Heart right ventricle (tissue), 16 donors: ENCODE data around the gene PRUNE1. TPM values are rescaled to one million over a fixed set of nuclear protein-coding genes. Genes with fewer than 3 reads are reported as not detected.

ENCODE experiments used
- ATAC-seq, 8 donors: fragments of 200-7000 bp; cut with Tn5 transposase; one replicate each; pipeline ENCODE4 v1.9.1; 2020; ENCODE audit warnings: mild to moderate bottlenecking in 8 of 8, moderate library complexity in 8 of 8, moderate number of reproducible peaks in 1 of 8
- DNase-seq, 2 donors: peaks; one replicate each; pipeline ENCODE4 v3.0.0-alpha.2; 2020
- H3K27ac ChIP-seq, 10 donors: fragments of 200-600 bp; sonication (generic) in 2 of 10; one replicate each; pipeline versions ENCODE4 v1.5.0 to v1.8.0; 2020 to 2022; ENCODE audit warnings: mild to moderate bottlenecking in 3 of 10
- H3K27me3 ChIP-seq, 7 donors: fragments of 200-600 bp; one replicate each; pipeline ENCODE4 v1.8.0; 2021 to 2022; ENCODE audit warnings: mild to moderate bottlenecking in 2 of 7
- H3K36me3 ChIP-seq, 9 donors: fragments of 200-600 bp; sonication (generic) in 1 of 9; one replicate each; pipeline versions ENCODE4 v1.5.0 to v1.8.0; 2020 to 2022; ENCODE audit warnings: mild to moderate bottlenecking in 2 of 9
- H3K4me1 ChIP-seq, 9 donors: fragments of 200-600 bp; sonication (generic) in 1 of 9; one replicate each; pipeline versions ENCODE4 v1.5.0 to v1.8.0; 2020 to 2022; ENCODE audit warnings: mild to moderate bottlenecking in 4 of 9
- H3K4me3 ChIP-seq, 10 donors: fragments of 200-600 bp; sonication (generic) in 2 of 10; one replicate each; pipeline versions ENCODE4 v1.5.0 to v1.8.0; 2020 to 2022; ENCODE audit warnings: mild to moderate bottlenecking in 7 of 10, moderate library complexity in 2 of 10
- H3K9me3 ChIP-seq, 11 donors: fragments of 200-600 bp in 10 of 11; sonication (generic) in 2 of 11; one replicate each; pipeline versions ENCODE4 v1.5.0 to v1.8.0; 2013 to 2022; ENCODE audit warnings: mild to moderate bottlenecking in 2 of 11, control low read depth in 1 of 11, moderate library complexity in 1 of 11
- WGBS, 2 donors: extraction: QIAGEN DNeasy Blood & Tissue Kit; methylation state at CpG; one replicate each; pipeline ENCODE4 v1.1.7; 2013; ENCODE audit warnings: inconsistent platforms in 1 of 2; 5-methylcytosine and 5-hydroxymethylcytosine counted together
- intact Hi-C, 10 donors: fragments of 100-400 bp; cut with DNase I; formaldehyde crosslinking; loops; one replicate each; pipeline versions ENCODE4 v1.11.1 to v1.14.2; 2022
- polyA plus RNA-seq, 2 donors: library from polyadenylated mRNA; stranded (reverse); fragments of 200-250 nt; gene quantifications; one replicate each; pipeline ENCODE4 v1.2.3, GENCODE V29; 2013
- total RNA-seq, 10 donors: library from RNA; stranded (reverse); fragmentation: NEBNext Ultra II Directional in 3 of 10; extraction: Animal tissue kit (Norgen Biotek cat#: 25700) in 3 of 10; gene quantifications; one replicate each; pipeline versions ENCODE4 v1.2.1 to v1.2.4, GENCODE V29; 2021 to 2023
- TF ChIP-seq, protein P1 (sequence below), 9 donors: fragments of 200-600 bp; sonication (generic) in 2 of 9; IDR thresholded peaks; one replicate each; pipeline versions ENCODE4 v1.5.0 to v1.8.0; 2021 to 2022; ENCODE audit warnings: antibody characterized with exemption in 9 of 9, mild to moderate bottlenecking in 5 of 9, moderate library complexity in 1 of 9
- donor health status: Arrhythmogenic right ventricular cardiomyopathy.
- donor health status: ischemic (EF 13 %, LVEDD 7.1; RV severe dilation, severe dysfunction).
- donor health status: healthy with polysubstance abuse.
- donor health status: DM: no; HTN: yes; CAD: no.
- donor health status: DM: no; HTN: no; CAD: no.
- donor health status: ischemic (EF 25% LVEDD 6.9; RV normal size, moderate dysfunction).
- donor health status: ischemic (EF 25% LVEDD 5.7; RV mildly dilated, moderate dysfunction).
- donor health status: healthy.
- donor health status: DM: yes; HTN: yes; CAD: no.
- donor health status: Ischemic cardiomyopathy.
- donor health status: ischemic (EF 35%, LVEDD 5.7; RV mildly dilated, moderate dysfunction).
- donor health status: nonischemic (EF 11% LVEDD 7.7; RV severe dilation, severe dysfunction).
- donor health status: DM: yes; HTN: yes; CAD: no.
- donor health status: PGD.
- donor health status: ischemic (EF 29% LVEDD 5.4; RV normal size, mild dysfunction).
- donor health status: nonischemic (EF 23%, LVEDD 6.1; RV moderate dilation, normal function).

The PRUNE1 gene
- total and polyA plus RNA-seq, 12 donors: 11.5 to 50.1 (median 43.9) TPM

DNA sequence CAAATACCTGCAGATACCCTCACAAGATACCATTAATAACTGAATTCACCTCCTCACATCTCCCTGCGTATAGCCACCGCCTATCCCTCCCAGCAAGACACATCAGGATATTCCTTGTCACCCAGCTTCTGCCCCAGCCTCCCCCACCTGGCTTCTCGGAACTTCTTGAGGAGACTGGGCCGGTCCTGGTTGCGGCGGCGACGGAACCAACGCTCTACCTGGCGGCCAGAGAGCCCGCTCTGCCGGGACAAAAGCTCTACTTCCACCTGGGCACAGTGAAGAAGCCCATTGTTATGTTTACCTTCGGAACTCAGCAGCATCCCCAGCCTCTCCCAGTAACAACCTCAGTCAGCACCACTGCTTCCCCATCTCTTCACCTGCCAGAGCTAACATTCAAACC lies 40.3 kb upstream of the PRUNE1 start:
- intact Hi-C loops: no loop called here
- H3K36me3 ChIP-seq: peaks cover 0 to 64% (median 53%) of the 10 kb centered on the region in 9 donors
- ATAC-seq: no peak

DNA sequence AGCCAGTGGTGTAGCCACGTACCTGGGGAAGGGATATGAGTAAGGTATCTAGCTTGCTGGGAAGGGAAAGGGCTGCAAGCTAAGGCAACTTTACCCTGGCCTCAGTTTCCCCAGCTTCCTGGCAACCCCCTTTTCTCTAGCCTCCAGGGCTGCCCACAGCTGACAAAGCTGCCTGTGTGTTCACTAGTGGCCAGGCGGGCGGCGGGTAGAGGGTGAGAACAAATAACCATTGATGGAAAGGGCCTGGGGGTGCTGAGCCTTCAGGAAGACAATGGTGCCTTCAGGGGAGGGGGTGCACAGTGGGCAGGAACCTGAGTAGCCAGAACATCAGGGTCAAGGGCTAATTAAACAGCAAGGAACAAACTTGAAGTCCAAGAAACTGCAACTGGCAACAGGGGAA lies 39.8 kb upstream of the PRUNE1 start:
- Histone ChIP-seq H3K36me3 (peaks cover 0 to 59% (median 47%) of the 10 kb centered on the region in 9 donors), H3K4me3 (no peak overlapping the region), H3K4me1 (peaks cover 23 to 41% (median 40%) of the 10 kb centered on the region in 9 donors), H3K9me3 (no peaks in the 10 kb centered on the region), H3K27me3 (no peaks in the 10 kb centered on the region), H3K27ac (no peak overlapping the region)
- 93 to 95% methylated on average over 4 of the region's 4 CpGs for WGBS, 2 donors
- DNase-seq: no peak
- intact Hi-C loops: no loop called here
- no peak for ATAC-seq
- TF ChIP-seq, protein P1, sequence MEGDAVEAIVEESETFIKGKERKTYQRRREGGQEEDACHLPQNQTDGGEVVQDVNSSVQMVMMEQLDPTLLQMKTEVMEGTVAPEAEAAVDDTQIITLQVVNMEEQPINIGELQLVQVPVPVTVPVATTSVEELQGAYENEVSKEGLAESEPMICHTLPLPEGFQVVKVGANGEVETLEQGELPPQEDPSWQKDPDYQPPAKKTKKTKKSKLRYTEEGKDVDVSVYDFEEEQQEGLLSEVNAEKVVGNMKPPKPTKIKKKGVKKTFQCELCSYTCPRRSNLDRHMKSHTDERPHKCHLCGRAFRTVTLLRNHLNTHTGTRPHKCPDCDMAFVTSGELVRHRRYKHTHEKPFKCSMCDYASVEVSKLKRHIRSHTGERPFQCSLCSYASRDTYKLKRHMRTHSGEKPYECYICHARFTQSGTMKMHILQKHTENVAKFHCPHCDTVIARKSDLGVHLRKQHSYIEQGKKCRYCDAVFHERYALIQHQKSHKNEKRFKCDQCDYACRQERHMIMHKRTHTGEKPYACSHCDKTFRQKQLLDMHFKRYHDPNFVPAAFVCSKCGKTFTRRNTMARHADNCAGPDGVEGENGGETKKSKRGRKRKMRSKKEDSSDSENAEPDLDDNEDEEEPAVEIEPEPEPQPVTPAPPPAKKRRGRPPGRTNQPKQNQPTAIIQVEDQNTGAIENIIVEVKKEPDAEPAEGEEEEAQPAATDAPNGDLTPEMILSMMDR (IDR thresholded peaks at IDR 0.05): no peak

More for the DNA sequence above, 40.3 kb upstream of the PRUNE1 start:
- no peaks in the 10 kb centered on the region for H3K27me3 ChIP-seq
- H3K9me3 ChIP-seq: no peaks in the 10 kb centered on the region
- H3K27ac ChIP-seq: no peak overlapping the region
- H3K4me1 ChIP-seq: peaks cover 19 to 35% (median 35%) of the 10 kb centered on the region in 9 donors
- no peak for DNase-seq
- TF ChIP-seq, protein P1 (IDR thresholded peaks at IDR 0.05): no peak
- 98 to 99% methylated on average over 13 of the region's 13 CpGs for WGBS, 2 donors
- no peak overlapping the region for H3K4me3 ChIP-seq

DNA sequence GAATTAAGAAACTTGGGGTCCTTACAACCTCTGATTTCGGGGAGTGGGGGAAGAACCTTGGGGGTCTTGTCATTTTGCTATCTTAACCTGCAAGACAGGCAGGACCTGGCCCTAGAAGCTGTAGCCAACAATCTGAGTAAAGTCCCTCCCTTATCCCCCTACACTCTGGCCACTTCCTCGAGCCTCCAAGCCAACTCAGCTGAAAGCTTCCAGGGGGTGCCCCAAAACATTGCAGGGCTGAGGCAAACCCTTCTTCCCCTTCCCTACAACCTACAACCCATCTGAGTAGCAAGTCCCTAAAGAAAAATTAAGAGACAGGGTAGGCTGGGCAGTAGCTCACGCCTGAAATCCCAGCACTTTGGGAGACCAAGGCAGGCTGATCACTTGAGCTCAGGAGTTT lies 38.6 kb upstream of the PRUNE1 start:
- H3K4me1 ChIP-seq: peaks cover 23 to 45% (median 43%) of the 10 kb centered on the region in 9 donors
- H3K27ac ChIP-seq: peak overlapping the region in 1 of 10 donors; percentile 97
- H3K27me3 ChIP-seq: no peaks in the 10 kb centered on the region
- intact Hi-C loops: loop anchor here in 4 of 10 donors (5.0 to 10.0 kb wide), 3 partner anchors 42 to 345 kb away; partner anchors contain the start of genes SETDB1 (in 3 of the 4), ARNT (in 2 of the 4) and ENSA (in 1 of the 4)
- 84 to 87% methylated on average over 3 of the region's 3 CpGs for WGBS, 2 donors
- no peak overlapping the region for H3K4me3 ChIP-seq
- TF ChIP-seq, protein P1 (IDR thresholded peaks at IDR 0.05): no peak
- DNase-seq (no peak), ATAC-seq (no peak)
- H3K36me3 ChIP-seq: peaks cover 0 to 48% (median 39%) of the 10 kb centered on the region in 9 donors
- H3K9me3 ChIP-seq: no peaks in the 10 kb centered on the region

DNA sequence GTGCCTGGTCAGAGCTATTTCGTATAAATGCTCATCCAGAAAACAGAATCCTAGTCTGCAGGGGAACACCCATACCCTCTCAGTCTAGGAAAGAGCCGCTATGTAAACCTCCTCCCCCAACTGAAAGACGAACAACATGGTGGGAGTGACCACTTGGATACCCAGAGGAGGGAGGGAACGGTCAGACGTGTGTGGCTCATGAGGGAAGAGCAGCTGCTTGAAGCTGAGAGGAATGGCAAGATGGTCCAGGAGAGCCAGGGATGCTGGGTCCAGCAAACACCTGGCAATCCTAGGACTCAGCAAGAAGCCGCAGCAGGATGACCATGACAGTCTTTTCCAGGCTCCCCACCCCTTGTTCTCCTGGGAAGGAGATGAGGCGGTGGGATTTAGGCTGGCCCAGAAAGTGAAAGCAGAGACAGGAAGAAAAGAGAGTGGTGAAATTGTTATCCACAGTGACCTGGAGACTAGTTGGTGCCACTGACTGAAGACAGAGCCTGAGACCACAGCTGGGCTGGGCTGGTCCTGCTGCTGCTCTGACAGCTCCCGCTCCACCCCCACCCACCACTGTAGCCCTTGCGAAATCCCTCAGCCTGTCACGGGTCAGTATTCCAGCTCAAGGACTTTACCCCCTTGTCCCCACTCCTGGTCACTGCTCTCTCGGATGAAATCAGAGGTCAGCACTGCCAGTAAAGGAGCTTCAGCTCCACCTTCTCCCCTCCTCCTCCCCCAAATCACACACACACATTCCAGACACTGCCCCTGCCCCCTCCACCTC lies 37.3 kb upstream of the PRUNE1 start:
- intact Hi-C loops: loop anchor here in 4 of 10 donors (5.0 to 10.0 kb wide), 3 partner anchors 44 to 346 kb away; partner anchors contain the start of genes SETDB1 (in 3 of the 4), ARNT (in 2 of the 4) and ENSA (in 1 of the 4)
- Histone ChIP-seq H3K27me3 (no peaks in the 10 kb centered on the region), H3K4me1 (peaks cover 25 to 53% (median 48%) of the 10 kb centered on the region in 9 donors), H3K9me3 (no peaks in the 10 kb centered on the region), H3K36me3 (peaks cover 0 to 34% (median 26%) of the 10 kb centered on the region in 9 donors), H3K4me3 (peak overlapping the region in 3 of 10 donors; percentile 5 to 12 (median 8)), H3K27ac (peak overlapping the region; percentile 11 to 98 (median 96))
- ATAC-seq (peak; percentile 64 to 87 (median 76)), DNase-seq (peak; percentile 74 to 75)
- WGBS, 2 donors: 45 to 46% methylated on average over 11 of the region's 11 CpGs
- TF ChIP-seq, protein P1 (IDR thresholded peaks at IDR 0.05): no peak
